Mucosa of descending colon (tissue), 3 donors: Measurements from ENCODE around the gene FOXN3. TPM values are rescaled to one million over a fixed set of nuclear protein-coding genes. Genes with fewer than 3 reads are reported as not detected.

Source experiments
- ATAC-seq: fragments of 200-7000 bp; cut with Tn5 transposase; one replicate; pipeline ENCODE4 v1.9.1; 2020; ENCODE audit warnings: mild to moderate bottlenecking, moderate library complexity
- DNase-seq, 3 donors: peaks; one replicate each; pipeline ENCODE4 v3.0.0-alpha.2; 2020
- H3K36me3 ChIP-seq: fragments of 200-600 bp; one replicate; pipeline ENCODE4 v1.8.0; 2021; ENCODE audit warnings: low read depth, mild to moderate bottlenecking
- H3K4me1 ChIP-seq: fragments of 200-600 bp; one replicate; pipeline ENCODE4 v1.8.0; 2021; ENCODE audit warnings: low read depth, mild to moderate bottlenecking
- H3K4me3 ChIP-seq: fragments of 200-600 bp; one replicate; pipeline ENCODE4 v1.8.0; 2021; ENCODE audit warnings: mild to moderate bottlenecking
- H3K9me3 ChIP-seq: fragments of 200-600 bp; one replicate; pipeline ENCODE4 v1.8.0; 2021; ENCODE audit warnings: mild to moderate bottlenecking
- CTCF ChIP-seq: fragments of 200-600 bp; IDR thresholded peaks from one replicate; pipeline ENCODE4 v1.8.0; 2022; ENCODE audit warnings: antibody characterized with exemption, mild to moderate bottlenecking
- intact Hi-C, 2 donors: fragments of 100-400 bp; cut with DNase I in 1 of 2; cut with micrococcal nuclease in 1 of 2; formaldehyde crosslinking; loops; one replicate each; pipeline versions ENCODE4 v1.11.0 to v1.11.1; 2022; cut with DNase I, micrococcal nuclease
- total RNA-seq, 3 donors: library from RNA; stranded (reverse); fragmentation: NEBNext Ultra II Directional in 2 of 3; extraction: Animal tissue kit (Norgen Biotek cat#: 25700) in 2 of 3; gene quantifications; one replicate each; pipeline versions ENCODE4 v1.2.1 to v1.2.4, GENCODE V29; 2021 to 2023
- donor health status: DM: no; HTN: no; CAD: no; lungs with moderate emphysema.
- donor health status: DM: no; HTN: no; CAD: no.
- donor health status: DM: no; HTN: yes; CAD: no.

Gene FOXN3
- total RNA-seq, 3 donors from 2014 or later, result 77.4 to 154 (median 113) TPM

DNA sequence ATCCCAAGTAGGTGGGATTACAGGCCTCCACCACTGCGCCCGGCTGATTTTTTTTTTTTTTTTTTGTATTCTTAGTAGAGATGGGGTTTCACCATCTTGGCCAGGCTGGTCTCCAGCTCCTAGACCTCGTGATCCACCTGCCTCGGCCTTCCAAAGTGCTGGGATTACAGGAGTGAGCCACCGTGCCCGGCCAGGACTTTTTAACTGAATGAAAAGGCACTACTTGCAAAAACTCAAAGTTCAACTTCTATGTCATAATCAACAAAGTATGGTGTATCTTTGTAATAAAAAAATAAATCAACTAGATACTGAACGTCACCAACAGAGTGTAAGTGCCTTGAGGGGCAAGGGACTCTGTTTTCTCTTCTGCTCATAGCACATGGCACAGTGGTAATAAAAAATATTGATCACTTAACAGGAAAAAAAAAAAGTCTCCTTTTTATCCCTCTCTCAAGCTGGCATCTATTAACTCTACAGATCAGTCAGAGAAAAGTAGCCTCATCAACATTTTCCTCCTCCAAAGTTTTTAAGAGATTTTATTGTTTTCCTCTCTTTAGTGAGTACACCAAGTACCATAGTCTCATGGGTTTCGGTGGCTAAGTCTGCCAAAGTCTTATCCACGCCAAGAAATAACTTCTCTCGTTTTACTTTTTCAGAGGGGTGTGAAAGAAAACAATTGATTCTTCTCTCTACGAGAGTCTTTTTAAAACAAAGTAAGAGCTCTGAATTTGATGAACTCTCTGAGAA is 10.6 kb upstream of the FOXN3 start:
- ATAC-seq, result no peak

GRCh38 chr14:89425931-89426330 is 8.9 kb upstream of the FOXN3 start:
- DNase-seq, result no peak

More for the DNA sequence above, 10.6 kb upstream of the FOXN3 start:
- intact Hi-C loops, result no loop called here
- Histone ChIP-seq H3K4me3 (no peak overlapping the region), H3K9me3 (no peaks in the 10 kb centered on the region), H3K36me3 (no peaks in the 10 kb centered on the region), H3K4me1 (peaks cover 31% of the 10 kb centered on the region)
- DNase-seq, result no peak
- no peak for TF ChIP-seq CTCF

DNA sequence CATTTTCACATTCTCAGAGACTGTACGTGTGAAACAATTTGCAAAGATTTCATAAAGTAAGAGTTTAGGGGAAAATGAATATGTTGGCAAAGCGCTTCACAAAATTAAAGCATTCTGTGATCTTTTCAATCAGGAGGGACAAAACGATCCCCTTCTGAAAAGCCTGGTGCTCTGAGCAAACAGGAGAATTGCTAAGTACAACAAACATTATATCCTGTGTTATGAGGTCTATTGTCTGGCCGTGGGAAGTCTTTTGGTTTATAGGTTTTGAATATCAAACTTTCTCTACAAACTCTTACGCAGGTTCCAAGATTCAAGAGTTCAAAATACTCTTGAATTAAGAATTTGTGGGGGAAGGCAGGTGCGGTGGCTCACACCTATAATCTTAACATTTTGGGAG is 7.2 kb upstream of the FOXN3 start:
- no peak for DNase-seq
- Histone ChIP-seq H3K9me3 (no peaks in the 10 kb centered on the region), H3K4me3 (no peak overlapping the region), H3K36me3 (no peaks in the 10 kb centered on the region), H3K4me1 (peaks cover 34% of the 10 kb centered on the region)
- intact Hi-C loops, result no loop called here
- ATAC-seq, result no peak
- no peak for TF ChIP-seq CTCF

More at GRCh38 chr14:89425931-89426330, 8.9 kb upstream of the FOXN3 start:
- no peak for ATAC-seq
- no peak for TF ChIP-seq CTCF
- peaks cover 32% of the 10 kb centered on the region for H3K4me1 ChIP-seq
- no peak overlapping the region for H3K4me3 ChIP-seq
- intact Hi-C loops, result no loop called here
- no peaks in the 10 kb centered on the region for H3K36me3 ChIP-seq
- no peaks in the 10 kb centered on the region for H3K9me3 ChIP-seq

- Histone ChIP-seq H3K4me1 (peaks cover 41% of the 10 kb centered on the region), H3K9me3 (no peaks in the 10 kb centered on the region), H3K36me3 (no peaks in the 10 kb centered on the region), H3K4me3 (no peak overlapping the region)
- ATAC-seq, result peak; percentile 41
- TF ChIP-seq CTCF, result no peak
- intact Hi-C loops, result no loop called here
- DNase-seq, result no peak
Measured at GRCh38 chr14:89422952-89423345, 5.9 kb upstream of the FOXN3 start.

GRCh38 chr14:89422181-89422951 is 5.3 kb upstream of the FOXN3 start:
- Histone ChIP-seq H3K36me3 (no peaks in the 10 kb centered on the region), H3K4me1 (peaks cover 41% of the 10 kb centered on the region), H3K9me3 (no peaks in the 10 kb centered on the region), H3K4me3 (no peak overlapping the region)
- TF ChIP-seq CTCF, result no peak
- DNase-seq (peak in 2 of 3 donors; percentile 64 to 80), ATAC-seq (peak; percentile 88)
- intact Hi-C loops, result no loop called here
